ENCODE measurements around the gene PRPF8. TPM values are rescaled to one million over a fixed set of nuclear protein-coding genes. Genes with fewer than 3 reads are reported as not detected.

PRPF8 gene
- total RNA-seq, 1 donor from 2014 or later = 180 TPM

DNA sequence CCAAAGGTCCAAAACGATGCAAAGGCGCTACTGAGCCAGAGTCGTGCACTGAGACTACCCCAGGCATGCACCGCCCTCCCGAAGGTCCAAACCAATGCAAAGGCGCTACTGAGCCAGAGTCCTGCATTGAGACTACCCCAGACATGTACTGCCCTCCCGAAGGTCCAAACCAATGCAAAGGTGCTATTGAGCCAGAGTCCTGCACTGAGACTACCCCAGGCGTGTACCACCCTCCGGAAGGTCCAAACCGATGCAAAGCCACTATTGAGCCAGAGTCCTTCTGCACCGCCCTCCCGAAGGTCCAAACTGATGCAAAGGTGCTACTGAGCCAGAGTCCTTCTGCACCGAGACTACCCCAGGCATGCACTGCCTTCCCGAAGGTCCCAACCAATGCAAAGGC, 83.1 kb downstream of the PRPF8 start:
- no peak for DNase-seq (ENCODE audit: extremely low read depth, low read depth, low spot score)

Other genes starting within 250 kb of the PRPF8 start
- 79.9 and 89.7 TPM in 2 replicates for gene CRK, start 228.6 kb downstream of the PRPF8 start, total RNA-seq
- gene MYO1C, start 192.2 kb downstream of the PRPF8 start, total RNA-seq = 173 and 196 TPM in 2 replicates
- 49.0 and 66.6 TPM in 2 replicates for gene INPP5K, start 168.3 kb downstream of the PRPF8 start, total RNA-seq
- gene PITPNA, start 122.1 kb downstream of the PRPF8 start, total RNA-seq = 55.1 and 66.2 TPM in 2 replicates
- 29.5 and 48.9 TPM in 2 replicates for gene SLC43A2, start 56.0 kb downstream of the PRPF8 start, total RNA-seq
- 131 and 202 TPM in 2 replicates for gene SCARF1, start 39.1 kb downstream of the PRPF8 start, total RNA-seq
- gene RILP, start 35.0 kb downstream of the PRPF8 start, total RNA-seq = 17.1 and 34.2 TPM in 2 replicates
- gene TLCD2, start 25.5 kb upstream of the PRPF8 start, total RNA-seq = 0.78 and 1.4 TPM in 2 replicates
- 27.3 and 30.0 TPM in 2 replicates for gene WDR81, start 39.8 kb upstream of the PRPF8 start, total RNA-seq
- 1.6 TPM in 1 of 2 replicates, not detected in the other for gene SERPINF2, start 58.0 kb upstream of the PRPF8 start, total RNA-seq
- 0.48 and 1.8 TPM in 2 replicates for gene SERPINF1, start 77.2 kb upstream of the PRPF8 start, total RNA-seq
- gene SMYD4, start 145.0 kb upstream of the PRPF8 start, total RNA-seq = 6.6 and 9.2 TPM in 2 replicates
- gene RPA1, start 145.1 kb upstream of the PRPF8 start, total RNA-seq = 23.3 and 29.2 TPM in 2 replicates